ENCODE results near the gene DACH2.

The DACH2 gene

GRCh38 chrX:86829786-86830185, 681.5 kb downstream of the DACH2 start:
- DNase-seq: no peak

- no peak for DNase-seq
Observed at GRCh38 chrX:86830685-86831084, 682.4 kb downstream of the DACH2 start.

GRCh38 chrX:86845101-86845500, 696.9 kb downstream of the DACH2 start:
- DNase-seq: no peak

Measured in GOT3 (cell line).